Activated naive CD8-positive, alpha-beta T cell treated with anti-CD3 and anti-CD28 coated beads, Interleukin-2, amount 10 ng/mL, durations not matched to agents 7 days and 5 days (primary cell): ENCODE data around the gene CDC42EP3. TPM values are rescaled to one million over a fixed set of nuclear protein-coding genes. Genes with fewer than 3 reads are reported as not detected.

ENCODE experiments used
- ATAC-seq: fragments of 150-1000 bp; cut with Tn5 transposase; one replicate; pipeline ENCODE4 v1.10.0; 2021; ENCODE audit warnings: low read depth, moderate library complexity
- POLR2A ChIA-PET: fragments of 350-600 bp; sonication (Branson Sonifier 250); formaldehyde crosslinking; loops from one replicate; lab custom pipeline; 2021; ENCODE audit warnings: antibody characterized with exemption; lab: Charles Lee
- DNase-seq: peaks from one replicate; pipeline ENCODE4 v3.0.0; 2021
- H3K27ac Mint-ChIP-seq: one replicate; pipeline ENCODE4 v1.8.0; 2022; ENCODE audit warnings: mild to moderate bottlenecking, mixed read lengths
- H3K27me3 Mint-ChIP-seq: one replicate; pipeline ENCODE4 v1.8.0; 2022; ENCODE audit warnings: mild to moderate bottlenecking, moderate library complexity, mixed read lengths
- H3K36me3 Mint-ChIP-seq: one replicate; pipeline ENCODE4 v1.8.0; 2021; ENCODE audit warnings: mild to moderate bottlenecking, mixed read lengths
- H3K4me1 Mint-ChIP-seq: one replicate; pipeline ENCODE4 v1.8.0; 2021; ENCODE audit warnings: mixed read lengths
- H3K4me3 Mint-ChIP-seq: one replicate; pipeline ENCODE4 v1.8.0; 2022; ENCODE audit warnings: mild to moderate bottlenecking, moderate library complexity, mixed read lengths
- H3K9me3 Mint-ChIP-seq: one replicate; pipeline ENCODE4 v1.8.0; 2021; ENCODE audit warnings: mixed read lengths
- total RNA-seq, 2 experiments: library from RNA; stranded (reverse); gene quantifications; one replicate each; pipeline ENCODE4 v1.2.3, GENCODE V29; 2021

CDC42EP3 gene
- total RNA-seq, 2 experiments from 2014 or later = 39.5 to 40.1 TPM

DNA sequence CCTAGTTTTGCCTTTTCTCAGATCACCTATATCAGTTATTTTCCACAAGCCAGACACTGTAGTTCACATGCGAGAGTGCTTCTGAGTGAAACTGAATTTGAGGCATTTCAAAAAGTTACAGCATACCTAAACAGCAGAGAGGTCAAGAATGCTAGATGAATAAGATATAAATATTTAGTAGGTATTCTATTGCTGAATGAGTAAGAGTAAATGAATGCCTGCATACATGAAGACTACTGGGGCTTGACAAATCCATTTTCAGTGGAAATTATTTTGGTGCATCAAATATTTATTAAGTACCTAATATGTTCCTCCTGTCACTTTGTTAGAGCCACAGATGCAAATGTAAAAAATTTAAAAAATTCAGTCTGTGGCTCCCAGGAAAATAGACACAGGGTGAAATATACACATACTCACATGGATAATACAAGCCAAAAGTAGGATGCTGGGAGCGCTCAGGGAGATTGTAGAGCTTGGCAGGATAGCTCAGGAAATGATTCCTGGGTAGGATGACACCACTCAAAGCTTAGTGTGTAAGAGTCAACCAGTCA is 27.6 kb upstream of the CDC42EP3 start:
- POLR2A ChIA-PET = no interaction called here
- H3K9me3 Mint-ChIP-seq = peaks cover 10% of the 10 kb centered on the region

DNA sequence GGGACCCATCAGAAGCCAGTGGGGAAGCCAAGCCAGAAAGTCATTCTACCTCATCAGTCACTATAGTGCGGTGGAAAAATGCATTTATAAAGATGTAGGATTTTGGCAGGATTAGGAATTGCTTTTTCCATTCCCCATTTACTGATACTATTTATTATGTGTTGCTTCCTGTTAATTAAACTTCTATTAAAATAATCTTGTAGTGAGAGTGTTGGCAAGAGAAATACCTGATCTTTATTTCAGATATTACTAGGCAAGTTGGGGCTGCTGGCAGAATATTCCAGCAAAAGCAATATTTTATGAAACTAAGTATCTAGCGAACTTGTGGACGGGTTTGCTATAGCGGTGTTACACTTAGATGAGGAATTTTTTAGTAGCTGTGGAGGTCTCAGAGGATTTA is 23.9 kb upstream of the CDC42EP3 start:
- POLR2A ChIA-PET = no interaction called here
- ATAC-seq = no peak
- Mint-ChIP-seq H3K27me3 (peaks cover 2% of the 10 kb centered on the region), H3K9me3 (peaks cover 6% of the 10 kb centered on the region), H3K27ac (no peak overlapping the region), H3K36me3 (peaks cover 6% of the 10 kb centered on the region), H3K4me1 (no peaks in the 10 kb centered on the region), H3K4me3 (no peak overlapping the region)
- no peak for DNase-seq

More for the DNA sequence above, 27.6 kb upstream of the CDC42EP3 start:
- Mint-ChIP-seq H3K27ac (no peak overlapping the region), H3K36me3 (peaks cover 4% of the 10 kb centered on the region), H3K4me3 (no peak overlapping the region), H3K27me3 (peaks cover 2% of the 10 kb centered on the region), H3K4me1 (peaks cover 2% of the 10 kb centered on the region)
- ATAC-seq (no peak), DNase-seq (no peak)

DNA sequence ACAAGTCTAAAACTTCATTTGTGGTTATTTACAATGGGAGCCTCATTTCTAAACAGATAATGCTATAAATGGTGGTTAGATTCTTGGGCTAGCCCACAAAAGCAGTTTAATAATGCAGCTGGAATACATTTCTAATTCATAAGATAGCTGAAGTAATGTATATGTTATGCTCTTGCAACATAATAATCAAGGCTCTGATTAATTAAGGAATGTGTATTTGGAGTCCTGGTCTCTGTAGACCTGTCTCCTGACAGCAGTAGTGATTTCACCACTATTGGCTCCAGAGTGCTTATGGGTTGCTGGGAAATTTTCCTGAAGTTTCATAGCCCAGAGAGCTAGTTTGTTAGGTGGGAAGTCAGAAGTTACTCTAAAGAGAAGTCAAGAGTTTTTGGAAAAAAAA is 21.3 kb upstream of the CDC42EP3 start:
- ATAC-seq (no peak), DNase-seq (no peak)
- no peak overlapping the region for H3K4me3 Mint-ChIP-seq
- H3K9me3 Mint-ChIP-seq = peaks cover under 1% of the 10 kb centered on the region
- H3K27ac Mint-ChIP-seq = no peak overlapping the region
- H3K27me3 Mint-ChIP-seq = peaks cover 2% of the 10 kb centered on the region
- POLR2A ChIA-PET = no interaction called here
- H3K4me1 Mint-ChIP-seq = no peaks in the 10 kb centered on the region
- H3K36me3 Mint-ChIP-seq = peaks cover 2% of the 10 kb centered on the region

DNA sequence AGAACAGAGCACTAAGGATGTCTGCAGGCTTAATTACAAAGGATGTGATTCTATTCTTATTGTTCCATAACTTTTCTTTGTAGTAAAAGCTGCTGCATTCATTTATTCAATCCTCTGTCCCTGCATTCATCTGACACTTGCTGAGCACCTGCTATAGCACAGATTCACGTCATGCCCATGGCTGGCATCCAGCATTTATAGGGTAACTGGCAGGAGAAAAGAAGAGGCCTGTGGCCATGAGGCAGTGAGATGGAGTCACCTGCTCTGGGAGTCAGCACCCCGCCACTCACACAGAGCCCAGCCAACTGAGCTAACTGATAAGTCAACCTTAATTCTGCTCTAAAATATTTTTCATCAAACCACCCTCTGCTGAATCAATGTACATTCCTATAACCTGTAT is 18.3 kb upstream of the CDC42EP3 start:
- peaks cover 8% of the 10 kb centered on the region for H3K9me3 Mint-ChIP-seq
- POLR2A ChIA-PET = no interaction called here
- ATAC-seq (no peak), DNase-seq (no peak)
- no peaks in the 10 kb centered on the region for H3K27me3 Mint-ChIP-seq
- no peak overlapping the region for H3K4me3 Mint-ChIP-seq
- peaks cover 6% of the 10 kb centered on the region for H3K36me3 Mint-ChIP-seq
- H3K27ac Mint-ChIP-seq = no peak overlapping the region
- H3K4me1 Mint-ChIP-seq = no peaks in the 10 kb centered on the region

DNA sequence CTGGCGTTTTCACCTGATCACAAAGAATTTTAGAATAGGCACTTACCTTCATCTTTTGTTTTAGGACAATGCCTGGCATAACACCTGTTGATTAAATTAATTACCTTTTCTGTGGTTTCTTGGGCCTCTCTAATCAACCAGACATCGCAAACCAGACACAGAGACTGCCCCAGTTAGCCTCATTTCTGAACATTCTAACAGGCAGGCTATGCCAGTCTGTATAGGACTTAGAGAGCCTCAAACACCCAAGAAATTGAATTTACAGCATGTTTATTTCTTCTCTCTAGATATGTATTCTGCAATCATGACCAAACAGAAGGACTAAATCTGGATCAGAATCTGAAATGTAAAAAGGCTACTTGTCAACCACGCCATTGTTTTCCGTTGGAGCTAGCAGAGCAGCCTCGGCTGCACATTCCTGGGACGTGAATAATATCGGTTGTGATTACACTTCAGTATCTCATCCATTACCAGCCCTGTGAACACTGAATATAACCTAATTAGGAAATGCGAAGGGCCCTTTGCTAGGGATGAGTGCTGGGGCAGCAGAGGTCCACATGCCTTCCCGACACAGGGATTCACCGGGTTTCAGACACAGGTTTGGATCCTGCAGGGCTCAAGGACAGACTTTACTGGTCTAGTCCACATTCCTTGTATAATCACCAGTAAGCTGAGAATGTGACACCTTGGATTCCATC is 17.5 kb upstream of the CDC42EP3 start:
- peaks cover 8% of the 10 kb centered on the region for H3K9me3 Mint-ChIP-seq
- POLR2A ChIA-PET = no interaction called here
- H3K4me1 Mint-ChIP-seq = peaks cover 6% of the 10 kb centered on the region
- ATAC-seq (no peak), DNase-seq (no peak)
- no peak overlapping the region for H3K27ac Mint-ChIP-seq
- H3K4me3 Mint-ChIP-seq = no peak overlapping the region
- H3K27me3 Mint-ChIP-seq = no peaks in the 10 kb centered on the region
- peaks cover 6% of the 10 kb centered on the region for H3K36me3 Mint-ChIP-seq

DNA sequence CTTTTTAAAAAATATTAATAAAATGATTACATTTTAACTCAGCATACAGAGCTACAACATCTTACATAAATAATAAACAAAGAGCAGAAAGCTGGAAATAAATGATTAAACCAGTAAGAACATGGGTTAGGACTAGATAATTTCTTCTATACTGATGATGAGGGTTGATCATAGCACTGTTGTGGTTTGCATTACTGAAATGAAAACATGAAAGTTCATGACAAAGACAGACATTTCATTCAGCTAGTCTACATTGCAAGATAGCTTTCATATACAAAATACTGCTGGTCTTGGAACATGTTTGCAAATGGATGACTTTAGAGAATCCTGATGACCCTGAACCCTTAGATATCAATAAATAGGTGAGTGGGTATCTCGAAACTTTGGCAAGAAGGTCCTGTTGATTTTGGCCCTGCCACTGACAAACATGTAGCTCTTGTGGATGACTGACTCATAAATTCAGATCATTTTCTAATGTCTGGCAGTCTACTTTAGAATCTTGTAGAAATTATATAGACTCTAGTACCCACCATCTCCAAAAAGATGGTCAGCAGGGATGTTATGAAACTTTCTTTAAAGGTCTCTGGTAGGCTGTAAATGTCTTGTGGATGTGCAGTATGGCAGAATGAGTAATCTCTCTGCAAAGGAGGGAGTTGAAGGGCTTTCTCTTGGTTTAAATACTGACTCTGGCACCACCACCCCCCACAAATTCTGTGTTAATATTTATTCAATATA is 15.5 kb upstream of the CDC42EP3 start:
- no peak for ATAC-seq
- Mint-ChIP-seq H3K36me3 (peaks cover 18% of the 10 kb centered on the region), H3K4me3 (no peak overlapping the region), H3K27ac (no peak overlapping the region), H3K9me3 (peaks cover 16% of the 10 kb centered on the region), H3K27me3 (no peaks in the 10 kb centered on the region), H3K4me1 (peaks cover 21% of the 10 kb centered on the region)
- DNase-seq = no peak
- POLR2A ChIA-PET = no interaction called here

DNA sequence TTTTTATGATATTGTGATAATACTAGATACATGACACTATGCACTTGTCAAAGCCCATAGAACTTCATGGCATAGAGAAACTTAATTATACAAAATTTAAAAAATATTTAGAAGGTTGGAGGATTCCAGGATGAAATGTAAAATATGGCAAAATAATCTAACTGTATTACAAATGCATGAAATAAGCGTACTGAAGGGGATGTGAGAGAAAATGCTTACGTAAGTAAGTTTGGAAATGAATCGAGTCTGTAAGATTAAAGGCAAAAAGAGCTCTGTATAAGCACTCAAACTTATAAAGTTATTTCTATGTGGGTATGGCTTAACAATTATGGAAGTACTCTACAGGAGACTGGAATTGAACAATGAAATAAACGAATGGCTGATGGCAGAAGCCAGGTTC is 13.4 kb upstream of the CDC42EP3 start:
- Mint-ChIP-seq H3K4me3 (no peak overlapping the region), H3K4me1 (peaks cover 23% of the 10 kb centered on the region), H3K27ac (no peak overlapping the region), H3K9me3 (peaks cover 20% of the 10 kb centered on the region), H3K36me3 (peaks cover 23% of the 10 kb centered on the region), H3K27me3 (no peaks in the 10 kb centered on the region)
- no peak for ATAC-seq
- POLR2A ChIA-PET = no interaction called here
- DNase-seq = no peak

DNA sequence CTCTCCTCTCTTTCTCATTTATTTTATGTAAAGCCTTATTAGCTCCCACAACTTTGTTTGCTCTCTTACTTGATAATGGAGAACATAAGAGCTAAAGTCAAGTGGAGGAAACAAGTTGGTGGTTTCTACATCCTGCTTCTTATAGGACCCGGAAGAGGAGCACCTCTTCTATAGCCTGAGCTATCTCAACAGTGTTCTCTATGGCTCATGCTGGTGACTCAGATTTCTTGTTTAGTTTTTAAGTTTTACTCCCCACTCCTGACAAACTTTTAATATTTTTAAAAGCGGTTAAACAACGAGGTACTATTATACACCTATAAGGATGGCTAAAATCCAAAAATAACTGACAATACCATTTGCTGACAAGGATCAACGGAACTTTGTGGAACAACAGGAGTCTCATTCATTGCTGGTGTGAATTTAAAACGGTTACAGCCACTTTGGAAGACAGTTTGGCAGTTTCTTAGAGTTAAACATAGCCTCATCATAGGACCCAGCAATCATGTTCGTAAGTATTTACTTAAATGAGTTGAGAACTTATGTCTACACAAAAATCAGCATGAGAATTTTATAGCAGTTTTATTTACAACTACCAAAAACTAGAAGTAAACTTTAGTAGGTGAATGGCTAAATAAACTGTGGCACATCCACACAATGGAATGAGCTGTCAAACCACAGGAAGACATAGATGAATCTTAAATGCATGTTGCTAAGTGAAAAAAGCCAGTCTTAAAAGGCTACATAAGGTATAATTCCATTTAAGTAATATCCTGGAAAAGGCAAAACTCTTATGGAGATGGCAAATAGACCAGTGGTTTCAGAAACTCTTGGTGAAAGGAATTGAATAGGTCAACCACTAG is 12.7 kb upstream of the CDC42EP3 start:
- H3K36me3 Mint-ChIP-seq = peaks cover 23% of the 10 kb centered on the region
- no peak for DNase-seq
- peak; percentile 100 for ATAC-seq
- peak overlapping the region; percentile 96 for H3K27ac Mint-ChIP-seq
- H3K4me3 Mint-ChIP-seq = peak overlapping the region; percentile 66
- H3K27me3 Mint-ChIP-seq = no peaks in the 10 kb centered on the region
- POLR2A ChIA-PET = interaction anchor here (0.9 to 2.0 kb wide), 4 partner anchors 10 to 36 kb away, joined by 3 to 11 read pairs (median 4); no protein-coding TSS in a partner anchor
- H3K9me3 Mint-ChIP-seq = peaks cover 20% of the 10 kb centered on the region
- peaks cover 23% of the 10 kb centered on the region for H3K4me1 Mint-ChIP-seq

DNA sequence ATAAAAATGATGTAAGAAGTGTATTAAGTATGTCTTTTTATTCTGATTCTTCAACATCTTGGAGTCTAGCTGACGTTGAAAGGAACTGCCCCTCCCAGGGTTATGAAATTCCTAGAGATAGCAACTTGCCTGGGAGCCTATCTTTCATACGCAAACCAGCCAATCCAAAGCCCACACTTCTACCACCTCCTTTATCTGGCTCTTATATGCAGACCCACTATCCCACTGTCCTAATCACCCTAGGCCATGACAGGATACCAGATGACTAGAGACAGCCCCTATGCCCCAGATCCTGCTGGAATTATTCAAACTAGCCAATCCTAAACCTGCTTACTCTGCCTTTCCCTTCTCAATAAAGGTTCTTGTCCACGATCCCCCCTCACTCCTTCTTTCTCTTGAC is 11.8 kb upstream of the CDC42EP3 start:
- H3K4me3 Mint-ChIP-seq = peak overlapping the region; percentile 20
- ATAC-seq = no peak
- peaks cover 23% of the 10 kb centered on the region for H3K36me3 Mint-ChIP-seq

DNA sequence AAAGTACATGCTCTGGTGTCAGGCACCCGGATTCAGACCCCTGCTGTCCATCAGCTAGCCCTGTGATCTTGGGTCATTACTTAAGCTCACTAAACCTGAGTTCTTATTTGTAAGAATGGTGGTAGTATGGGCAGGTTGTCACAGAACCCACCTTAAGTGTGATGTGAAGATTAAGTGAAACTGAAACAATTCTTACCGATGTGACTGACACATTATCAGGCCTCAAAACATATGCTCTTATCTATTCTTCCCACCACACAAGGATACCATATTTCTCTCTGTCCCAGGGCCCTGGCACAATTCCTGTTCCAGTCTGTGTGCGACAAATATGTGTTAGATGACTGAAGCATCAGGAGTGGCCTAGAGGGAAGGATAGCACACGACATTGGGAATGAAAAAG is 11.0 kb upstream of the CDC42EP3 start:
- H3K9me3 Mint-ChIP-seq = peaks cover 19% of the 10 kb centered on the region
- H3K27ac Mint-ChIP-seq = peak overlapping the region; percentile 67
- POLR2A ChIA-PET = interaction anchor here (0.6 to 2.0 kb wide), 3 partner anchors 10 to 140 kb away, joined by 3 to 11 read pairs (median 4); no protein-coding TSS in a partner anchor
- peak overlapping the region; percentile 11 for H3K4me3 Mint-ChIP-seq
- H3K36me3 Mint-ChIP-seq = peaks cover 23% of the 10 kb centered on the region
- no peaks in the 10 kb centered on the region for H3K27me3 Mint-ChIP-seq
- DNase-seq = no peak
- H3K4me1 Mint-ChIP-seq = peaks cover 23% of the 10 kb centered on the region
- ATAC-seq = no peak

More for the DNA sequence above, 11.8 kb upstream of the CDC42EP3 start:
- Mint-ChIP-seq H3K4me1 (peaks cover 23% of the 10 kb centered on the region), H3K9me3 (peaks cover 20% of the 10 kb centered on the region), H3K27me3 (no peaks in the 10 kb centered on the region), H3K27ac (peak overlapping the region; percentile 96)
- POLR2A ChIA-PET = interaction anchor here (0.9 to 2.0 kb wide), 4 partner anchors 11 to 35 kb away, joined by 3 to 11 read pairs (median 4); no protein-coding TSS in a partner anchor
- DNase-seq = no peak

DNA sequence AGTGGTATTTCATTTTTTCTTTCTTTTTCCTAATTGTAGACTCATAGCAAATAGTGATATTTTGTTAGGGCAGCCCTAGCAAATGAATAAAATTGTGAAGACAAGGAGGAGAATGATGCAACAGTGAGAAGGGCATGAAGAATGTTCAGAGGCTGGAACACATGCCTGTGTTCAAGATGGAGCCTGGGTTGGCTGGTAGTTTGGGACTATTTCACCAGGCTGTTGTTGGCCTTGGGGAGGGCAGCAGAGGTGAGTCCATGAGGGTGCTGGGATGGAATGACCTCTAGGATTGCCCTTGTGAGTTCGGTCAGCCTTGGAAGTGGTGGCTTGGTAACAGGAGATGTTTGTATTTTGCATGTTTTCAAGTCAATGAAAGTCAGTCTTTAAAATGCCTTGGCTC is 10.1 kb upstream of the CDC42EP3 start:
- H3K36me3 Mint-ChIP-seq = peaks cover 23% of the 10 kb centered on the region
- POLR2A ChIA-PET = interaction anchor here (1.0 kb wide), 1 partner anchor 9 kb away, joined by 3 read pairs; no protein-coding TSS in a partner anchor
- no peak overlapping the region for H3K27ac Mint-ChIP-seq
- H3K27me3 Mint-ChIP-seq = no peaks in the 10 kb centered on the region
- DNase-seq (no peak), ATAC-seq (no peak)
- peaks cover 19% of the 10 kb centered on the region for H3K9me3 Mint-ChIP-seq
- no peak overlapping the region for H3K4me3 Mint-ChIP-seq
- H3K4me1 Mint-ChIP-seq = peaks cover 23% of the 10 kb centered on the region

DNA sequence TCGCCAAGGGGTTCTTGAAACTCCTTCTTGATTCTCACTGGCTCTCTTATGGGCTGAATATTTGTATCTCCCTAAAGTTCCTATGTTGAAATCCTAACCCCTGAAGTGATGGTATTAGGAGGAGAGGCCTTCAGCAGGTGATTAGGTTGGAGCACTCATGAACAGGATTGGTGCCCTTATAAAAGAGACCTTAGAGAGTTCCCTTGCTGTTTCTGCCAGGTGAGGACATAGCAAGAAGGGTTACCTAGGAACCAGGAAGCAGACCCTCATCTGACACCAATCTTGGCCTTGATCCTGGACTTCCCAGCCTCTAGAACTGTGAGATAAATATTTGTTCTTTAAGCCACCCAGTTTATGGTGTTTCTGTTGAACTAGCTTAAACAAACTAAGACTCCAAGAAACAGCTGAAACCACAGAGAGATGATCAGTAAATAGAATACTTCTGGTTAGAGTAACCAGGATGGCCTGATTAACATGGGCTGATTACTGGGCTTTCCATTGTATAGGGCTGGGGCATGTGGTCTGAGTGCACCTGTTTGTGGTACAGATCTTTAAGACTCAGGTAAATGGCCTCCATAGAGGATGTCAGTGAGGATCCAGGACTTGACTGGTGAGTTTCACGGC is 7.7 kb upstream of the CDC42EP3 start:
- Mint-ChIP-seq H3K27me3 (no peaks in the 10 kb centered on the region), H3K27ac (no peak overlapping the region), H3K4me1 (peaks cover 21% of the 10 kb centered on the region), H3K4me3 (no peak overlapping the region), H3K36me3 (peaks cover 18% of the 10 kb centered on the region), H3K9me3 (peaks cover 12% of the 10 kb centered on the region)
- ATAC-seq = no peak
- POLR2A ChIA-PET = no interaction called here
- DNase-seq = no peak
